Uterus (tissue), 4 donors: ENCODE measurements around the gene PEX3. TPM values are rescaled to one million over a fixed set of nuclear protein-coding genes. Genes with fewer than 3 reads are reported as not detected.

Experiments
- DNase-seq, 2 donors: peaks; one replicate each; pipeline ENCODE4 v3.0.0-alpha.2; 2019 to 2020
- H3K27ac ChIP-seq, 2 donors: fragments of 200-600 bp; sonication (generic); 1 replicate in 1 of 2; 2 replicates in 1 of 2; pipeline ENCODE4 v1.5.1; 2016 to 2018
- H3K27me3 ChIP-seq, 2 donors: fragments of 200-600 bp; sonication (generic); one replicate each; pipeline ENCODE4 v1.5.1; 2018 to 2019; ENCODE audit warnings: control low read depth in 1 of 2
- H3K36me3 ChIP-seq, 2 donors: fragments of 200-600 bp; sonication (generic); one replicate each; pipeline ENCODE4 v1.5.1; 2019; ENCODE audit warnings: control low read depth in 1 of 2
- H3K4me1 ChIP-seq, 2 donors: fragments of 200-600 bp; sonication (generic); one replicate each; pipeline ENCODE4 v1.5.1; 2018 to 2019; ENCODE audit warnings: control low read depth in 1 of 2
- H3K4me3 ChIP-seq, 2 donors: fragments of 200-600 bp; sonication (generic); 1 replicate in 1 of 2; 2 replicates in 1 of 2; pipeline ENCODE4 v1.5.1; 2018 to 2019; ENCODE audit warnings: mild to moderate bottlenecking in 1 of 2
- H3K9me3 ChIP-seq, 2 donors: fragments of 200-600 bp; sonication (generic); one replicate each; pipeline ENCODE4 v1.5.1; 2019; ENCODE audit warnings: control low read depth in 1 of 2
- CTCF ChIP-seq, 4 experiments: fragments of 200-600 bp in 2 of 4; fragments of 450-650 bp in 2 of 4; sonication (generic) in 2 of 4; IDR thresholded peaks; one replicate each; pipeline ENCODE4 v1.5.1; 2016 to 2019; ENCODE audit warnings: antibody characterized with exemption in 4 of 4, mild to moderate bottlenecking in 2 of 4, moderate library complexity in 1 of 4
- POLR2A ChIP-seq, 2 donors: fragments of 450-650 bp; IDR thresholded peaks; one replicate each; pipeline ENCODE4 v1.6.1; 2016; ENCODE audit warnings: antibody characterized with exemption in 2 of 2, mild to moderate bottlenecking in 1 of 2, moderate library complexity in 1 of 2
- intact Hi-C: fragments of 100-400 bp; cut with DNase I; formaldehyde crosslinking; loops from one replicate; pipeline ENCODE4 v1.15.1; 2023; ENCODE audit warnings: low total_unique reads
- total RNA-seq, 4 donors: library from RNA; depleted of rRNA in 3 of 4; stranded (reverse); fragments of >200 nt in 3 of 4; gene quantifications; one replicate each; pipeline versions ENCODE4 v1.1.0 to v1.2.4, GENCODE V29; 2014 to 2023
- donor health status: DM: yes; HTN: yes; CAD: no.

PEX3 gene
- total RNA-seq, 4 donors from 2014 or later = 4.1 to 29.7 (median 19.7) TPM

- intact Hi-C loops = no loop called here
These were observed 19.4 kb upstream of the PEX3 start for GRCh38 chr6:143431226-143431625.

GRCh38 chr6:143432588-143432987 is 18.0 kb upstream of the PEX3 start:
- Histone ChIP-seq H3K4me1 (no peaks in the 10 kb centered on the region), H3K9me3 (no peaks in the 10 kb centered on the region), H3K27ac (no peak overlapping the region), H3K4me3 (no peak overlapping the region), H3K36me3 (no peaks in the 10 kb centered on the region), H3K27me3 (no peaks in the 10 kb centered on the region)
- intact Hi-C loops = no loop called here
- TF ChIP-seq POLR2A (IDR thresholded peaks at IDR 0.05) = no peak
- no peak for TF ChIP-seq CTCF (IDR thresholded peaks at IDR 0.05)
- no peak for DNase-seq

More at GRCh38 chr6:143431226-143431625, 19.4 kb upstream of the PEX3 start:
- no peak overlapping the region for H3K27ac ChIP-seq
- no peak overlapping the region for H3K4me3 ChIP-seq
- H3K27me3 ChIP-seq = no peaks in the 10 kb centered on the region
- no peaks in the 10 kb centered on the region for H3K4me1 ChIP-seq
- DNase-seq = no peak
- no peak for TF ChIP-seq CTCF (IDR thresholded peaks at IDR 0.05)
- TF ChIP-seq POLR2A (IDR thresholded peaks at IDR 0.05) = no peak
- H3K36me3 ChIP-seq = no peaks in the 10 kb centered on the region
- H3K9me3 ChIP-seq = no peaks in the 10 kb centered on the region

- H3K27me3 ChIP-seq = no peaks in the 10 kb centered on the region
- H3K36me3 ChIP-seq = no peaks in the 10 kb centered on the region
- H3K4me3 ChIP-seq = no peak overlapping the region
- H3K27ac ChIP-seq = no peak overlapping the region
- H3K9me3 ChIP-seq = no peaks in the 10 kb centered on the region
- TF ChIP-seq CTCF (IDR thresholded peaks at IDR 0.05) (no peak), POLR2A (IDR thresholded peaks at IDR 0.05) (no peak)
- intact Hi-C loops = no loop called here
- no peaks in the 10 kb centered on the region for H3K4me1 ChIP-seq
- DNase-seq = no peak
These were observed 9.6 kb upstream of the PEX3 start for GRCh38 chr6:143441010-143441409.

GRCh38 chr6:143441680-143442545 is 8.7 kb upstream of the PEX3 start:
- no peak overlapping the region for H3K4me3 ChIP-seq
- DNase-seq = no peak

More at GRCh38 chr6:143441680-143442545, 8.7 kb upstream of the PEX3 start:
- TF ChIP-seq CTCF (IDR thresholded peaks at IDR 0.05) = no peak
- TF ChIP-seq POLR2A (IDR thresholded peaks at IDR 0.05) = no peak
- Histone ChIP-seq H3K9me3 (no peaks in the 10 kb centered on the region), H3K36me3 (no peaks in the 10 kb centered on the region), H3K27ac (no peak overlapping the region), H3K4me1 (no peaks in the 10 kb centered on the region), H3K27me3 (no peaks in the 10 kb centered on the region)
- intact Hi-C loops = no loop called here
